ENCODE measurements around the gene RIMKLA. TPM values are rescaled to one million over a fixed set of nuclear protein-coding genes. Genes with fewer than 3 reads are reported as not detected.

The RIMKLA gene
- total RNA-seq, 1 donor from 2014 or later: 4.1 TPM

DNA sequence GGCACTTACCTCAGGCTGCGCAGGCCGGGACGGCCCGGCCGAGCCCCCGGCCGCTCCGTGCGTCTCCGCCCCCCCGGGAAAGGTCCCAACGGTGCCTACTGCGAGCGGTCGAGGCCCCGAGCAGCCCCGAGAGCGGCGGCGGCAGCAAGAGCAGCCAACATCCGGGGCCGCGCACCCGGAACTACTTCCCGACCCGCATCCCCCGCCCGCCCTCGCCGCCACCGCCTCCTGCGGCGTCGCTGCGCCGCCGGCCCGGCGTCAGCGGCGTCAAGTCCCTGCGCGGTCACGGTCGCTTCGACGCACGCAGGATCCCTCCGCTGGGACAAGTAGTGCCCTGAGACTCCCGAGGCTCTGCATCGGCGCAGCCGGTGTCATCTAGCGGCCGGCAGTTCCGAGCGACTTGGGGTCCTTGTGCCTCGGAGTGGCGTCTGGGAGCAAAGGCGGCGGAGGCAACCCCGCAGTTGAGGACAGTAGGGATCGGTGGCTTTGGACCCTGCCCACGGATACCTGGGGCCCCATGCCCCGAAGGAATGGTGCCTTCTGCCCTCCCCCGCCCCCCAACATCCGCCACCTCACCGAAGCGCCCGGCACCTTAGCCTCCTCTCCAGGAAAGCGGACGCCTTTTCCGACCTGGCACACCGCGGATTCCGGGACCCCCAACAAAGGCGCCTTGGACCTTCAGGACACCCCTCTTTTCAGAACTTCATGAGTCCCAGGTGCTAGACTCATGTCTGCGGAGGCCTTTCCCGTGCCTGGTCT lies 45.4 kb upstream of the RIMKLA start, which contains the start of gene FOXJ3:
Gene FOXJ3 (minus strand): TSS at position 186 of the 759 bp plus-strand sequence. CDS start 24,142 bp downstream, outside the sequence.
- peak within 1 kb of the TSS; percentile 93 for H3K4me3 Mint-ChIP-seq (ENCODE audit: unreplicated experiment)
- peak; percentile 95 for DNase-seq
- H3K9me3 Mint-ChIP-seq (ENCODE audit: unreplicated experiment): peaks cover 3% of the 10 kb centered on the region
- H3K4me1 Mint-ChIP-seq (ENCODE audit: low read depth, unreplicated experiment): peaks cover 11% of the 10 kb centered on the region
- peak within 1 kb of the TSS; percentile 85 for H3K27ac Mint-ChIP-seq (ENCODE audit: unreplicated experiment)
- peaks cover 3% of the 10 kb centered on the region for H3K36me3 Mint-ChIP-seq (ENCODE audit: unreplicated experiment)
- TF ChIP-seq, protein P1, sequence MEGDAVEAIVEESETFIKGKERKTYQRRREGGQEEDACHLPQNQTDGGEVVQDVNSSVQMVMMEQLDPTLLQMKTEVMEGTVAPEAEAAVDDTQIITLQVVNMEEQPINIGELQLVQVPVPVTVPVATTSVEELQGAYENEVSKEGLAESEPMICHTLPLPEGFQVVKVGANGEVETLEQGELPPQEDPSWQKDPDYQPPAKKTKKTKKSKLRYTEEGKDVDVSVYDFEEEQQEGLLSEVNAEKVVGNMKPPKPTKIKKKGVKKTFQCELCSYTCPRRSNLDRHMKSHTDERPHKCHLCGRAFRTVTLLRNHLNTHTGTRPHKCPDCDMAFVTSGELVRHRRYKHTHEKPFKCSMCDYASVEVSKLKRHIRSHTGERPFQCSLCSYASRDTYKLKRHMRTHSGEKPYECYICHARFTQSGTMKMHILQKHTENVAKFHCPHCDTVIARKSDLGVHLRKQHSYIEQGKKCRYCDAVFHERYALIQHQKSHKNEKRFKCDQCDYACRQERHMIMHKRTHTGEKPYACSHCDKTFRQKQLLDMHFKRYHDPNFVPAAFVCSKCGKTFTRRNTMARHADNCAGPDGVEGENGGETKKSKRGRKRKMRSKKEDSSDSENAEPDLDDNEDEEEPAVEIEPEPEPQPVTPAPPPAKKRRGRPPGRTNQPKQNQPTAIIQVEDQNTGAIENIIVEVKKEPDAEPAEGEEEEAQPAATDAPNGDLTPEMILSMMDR (IDR thresholded peaks at IDR 0.05; ENCODE audit: partially characterized antibody, unreplicated experiment): no peak
- peaks cover 2% of the 10 kb centered on the region for H3K27me3 Mint-ChIP-seq (ENCODE audit: unreplicated experiment)

DNA sequence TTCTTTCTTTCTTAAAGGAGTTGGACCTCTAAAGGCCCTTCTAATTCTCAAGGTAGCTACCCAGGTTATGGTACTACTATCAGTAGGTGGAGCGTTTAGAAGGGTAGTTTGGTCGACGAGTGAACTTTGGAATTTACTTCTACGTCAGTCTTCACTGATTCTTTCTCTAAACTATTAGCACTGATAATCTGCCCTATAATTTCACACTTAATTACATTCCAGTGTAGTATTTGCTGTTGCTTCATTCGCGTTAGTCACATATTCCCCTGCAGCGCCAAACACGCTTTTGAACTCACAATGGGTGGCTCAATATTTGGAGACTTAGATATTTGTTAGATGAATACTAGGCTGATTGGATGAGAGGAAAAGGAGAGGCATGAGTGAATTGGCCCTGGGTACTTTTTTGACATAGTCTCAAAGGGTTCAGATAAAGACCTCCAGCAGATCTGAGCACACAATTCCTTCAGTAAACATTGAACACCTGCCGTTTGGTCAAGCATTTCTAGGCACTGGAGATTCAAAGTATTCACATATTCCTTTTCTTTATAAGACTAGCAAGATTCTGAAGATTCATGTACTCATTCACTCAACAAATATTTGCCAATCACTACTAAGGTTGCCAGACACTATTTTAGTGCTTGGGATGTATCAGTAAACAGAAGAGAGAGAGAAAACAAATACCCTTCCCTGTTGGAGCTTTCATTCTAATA lies 44.6 kb upstream of the RIMKLA start:
- peak overlapping the region; percentile 62 for H3K27ac Mint-ChIP-seq (ENCODE audit: unreplicated experiment)
- DNase-seq: no peak
- TF ChIP-seq, protein P1 (IDR thresholded peaks at IDR 0.05; ENCODE audit: partially characterized antibody, unreplicated experiment): no peak
- peaks cover 3% of the 10 kb centered on the region for H3K9me3 Mint-ChIP-seq (ENCODE audit: unreplicated experiment)
- H3K4me1 Mint-ChIP-seq (ENCODE audit: low read depth, unreplicated experiment): peaks cover 11% of the 10 kb centered on the region
- peaks cover 3% of the 10 kb centered on the region for H3K36me3 Mint-ChIP-seq (ENCODE audit: unreplicated experiment)
- H3K4me3 Mint-ChIP-seq (ENCODE audit: unreplicated experiment): peak overlapping the region; percentile 93
- H3K27me3 Mint-ChIP-seq (ENCODE audit: unreplicated experiment): peaks cover 2% of the 10 kb centered on the region

DNA sequence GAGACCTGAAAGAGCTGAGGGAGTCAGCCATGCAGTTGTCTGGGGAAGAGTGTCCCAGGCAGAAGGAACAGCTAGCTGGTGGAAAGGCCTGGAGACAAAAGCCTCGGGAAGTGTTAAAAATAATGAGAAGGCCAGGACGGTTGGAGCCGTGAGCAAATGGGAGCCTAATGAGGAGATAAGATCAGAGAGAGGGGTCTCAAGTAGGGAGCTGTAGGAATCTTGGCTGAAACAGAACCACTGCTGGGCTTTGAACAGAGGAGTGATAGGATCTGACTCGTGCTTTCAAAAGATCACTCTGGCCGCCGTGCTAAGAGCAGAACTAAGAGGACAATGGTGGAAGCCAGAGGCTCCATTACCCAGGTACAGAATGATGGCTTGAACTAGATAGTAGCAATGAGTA lies 43.6 kb upstream of the RIMKLA start:
- H3K4me1 Mint-ChIP-seq (ENCODE audit: low read depth, unreplicated experiment): peaks cover 11% of the 10 kb centered on the region
- DNase-seq: no peak

DNA sequence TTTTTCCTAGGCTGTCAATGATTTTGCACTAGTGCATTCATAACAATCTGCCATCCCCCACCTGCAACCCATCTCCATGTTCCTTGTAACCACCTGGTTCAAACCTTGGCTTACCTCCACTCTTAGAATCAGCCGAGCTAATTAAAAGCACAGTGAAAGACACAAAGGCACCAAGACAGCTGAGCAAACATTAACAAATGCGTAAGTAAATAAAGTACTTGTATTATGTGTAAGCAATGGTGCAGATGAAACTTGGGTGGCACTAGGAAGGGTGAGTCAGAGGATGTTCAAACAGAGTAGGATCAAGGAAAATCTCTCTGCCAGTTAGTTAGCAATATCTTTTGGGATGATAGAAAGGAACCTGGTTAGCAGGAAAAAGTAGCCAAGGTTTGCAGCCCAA lies 40.5 kb upstream of the RIMKLA start:
- no peak overlapping the region for H3K4me3 Mint-ChIP-seq (ENCODE audit: unreplicated experiment)
- H3K27ac Mint-ChIP-seq (ENCODE audit: unreplicated experiment): no peak overlapping the region
- H3K4me1 Mint-ChIP-seq (ENCODE audit: low read depth, unreplicated experiment): peaks cover 5% of the 10 kb centered on the region
- TF ChIP-seq, protein P1 (IDR thresholded peaks at IDR 0.05; ENCODE audit: partially characterized antibody, unreplicated experiment): no peak
- H3K27me3 Mint-ChIP-seq (ENCODE audit: unreplicated experiment): peaks cover 3% of the 10 kb centered on the region
- no peak for DNase-seq
- peaks cover 2% of the 10 kb centered on the region for H3K9me3 Mint-ChIP-seq (ENCODE audit: unreplicated experiment)
- peaks cover 3% of the 10 kb centered on the region for H3K36me3 Mint-ChIP-seq (ENCODE audit: unreplicated experiment)

More for the DNA sequence above, 43.6 kb upstream of the RIMKLA start:
- Mint-ChIP-seq H3K36me3 (ENCODE audit: unreplicated experiment) (peaks cover 3% of the 10 kb centered on the region), H3K27me3 (ENCODE audit: unreplicated experiment) (peaks cover 3% of the 10 kb centered on the region), H3K9me3 (ENCODE audit: unreplicated experiment) (peaks cover 3% of the 10 kb centered on the region), H3K4me3 (ENCODE audit: unreplicated experiment) (no peak overlapping the region), H3K27ac (ENCODE audit: unreplicated experiment) (no peak overlapping the region)
- TF ChIP-seq, protein P1 (IDR thresholded peaks at IDR 0.05; ENCODE audit: partially characterized antibody, unreplicated experiment): no peak

DNA sequence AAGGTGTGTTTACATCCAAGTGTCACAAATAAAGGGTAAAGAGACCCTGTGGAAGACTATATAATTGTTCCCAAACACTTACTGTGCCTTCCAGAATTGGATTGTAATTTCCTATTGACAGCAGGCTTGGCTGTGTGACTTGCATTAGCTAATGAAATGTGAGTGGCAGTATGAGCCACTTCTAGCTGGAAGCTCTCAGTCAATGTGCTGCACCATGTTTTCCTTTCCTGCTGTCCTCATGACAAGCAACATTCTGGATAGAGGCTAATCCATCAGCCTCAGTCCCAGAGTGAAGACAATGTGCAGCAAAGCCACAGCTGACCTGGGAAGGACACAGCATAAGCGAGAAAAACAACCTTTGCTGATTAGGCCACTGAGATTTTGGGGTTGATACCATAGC lies 39.7 kb upstream of the RIMKLA start:
- peaks cover 4% of the 10 kb centered on the region for H3K4me1 Mint-ChIP-seq (ENCODE audit: low read depth, unreplicated experiment)
- no peak overlapping the region for H3K4me3 Mint-ChIP-seq (ENCODE audit: unreplicated experiment)
- H3K27me3 Mint-ChIP-seq (ENCODE audit: unreplicated experiment): peaks cover 3% of the 10 kb centered on the region
- TF ChIP-seq, protein P1 (IDR thresholded peaks at IDR 0.05; ENCODE audit: partially characterized antibody, unreplicated experiment): no peak
- no peak for DNase-seq
- no peak overlapping the region for H3K27ac Mint-ChIP-seq (ENCODE audit: unreplicated experiment)
- H3K9me3 Mint-ChIP-seq (ENCODE audit: unreplicated experiment): peaks cover 2% of the 10 kb centered on the region
- peaks cover 2% of the 10 kb centered on the region for H3K36me3 Mint-ChIP-seq (ENCODE audit: unreplicated experiment)

Data from glutamatergic neuron (in vitro differentiated cells).